ENCODE data around the gene CCNQ. TPM values are rescaled to one million over a fixed set of nuclear protein-coding genes. Genes with fewer than 3 reads are reported as not detected.
A peak's percentile ranks its signal among the peaks of the same experiment; 100 is the strongest.

CCNQ gene
- total RNA-seq, 1 donor from 2014 or later: 15.2 TPM

GRCh38 chrX:153635388-153635787, 36.4 kb upstream of the CCNQ start:
- H3K9me3 ChIP-seq (ENCODE audit: low read depth): no peaks in the 10 kb centered on the region
- H3K4me3 Mint-ChIP-seq: no peak overlapping the region
- no peak for DNase-seq (ENCODE audit: low spot score)
- H3K4me1 ChIP-seq: no peaks in the 10 kb centered on the region
- H3K36me3 ChIP-seq: no peaks in the 10 kb centered on the region
- H3K27ac Mint-ChIP-seq: no peak overlapping the region
- H3K4me3 ChIP-seq: no peak overlapping the region
- peaks cover 10% of the 10 kb centered on the region for H3K27me3 ChIP-seq
- peaks cover 10% of the 10 kb centered on the region for H3K27me3 Mint-ChIP-seq (ENCODE audit: insufficient read depth, low read depth)
- no peaks in the 10 kb centered on the region for H4K20me1 ChIP-seq (ENCODE audit: low read depth)
- TF ChIP-seq CTCF (IDR thresholded peaks at IDR 0.05) (no peak), EZH2 (IDR thresholded peaks at IDR 0.05) (no peak), EZH2phosphoT487 (IDR thresholded peaks at IDR 0.05) (no peak)
- H3F3A ChIP-seq (ENCODE audit: low read depth): no peaks in the 10 kb centered on the region
- H3K9me3 Mint-ChIP-seq: peaks cover 27% of the 10 kb centered on the region
- H3K4me2 ChIP-seq: no peak overlapping the region
- H3K4me1 Mint-ChIP-seq: peaks cover 5% of the 10 kb centered on the region
- no peak overlapping the region for H2AFZ ChIP-seq (replicated peaks)
- H3K79me2 ChIP-seq (ENCODE audit: low read depth): no peaks in the 10 kb centered on the region
- no peak overlapping the region for H3K27ac ChIP-seq
- H3K9ac ChIP-seq: no peak overlapping the region
- no peaks in the 10 kb centered on the region for H3K36me3 Mint-ChIP-seq

GRCh38 chrX:153634832-153635231, 35.9 kb upstream of the CCNQ start:
- H3K4me3 Mint-ChIP-seq: no peak overlapping the region
- peaks cover 10% of the 10 kb centered on the region for H3K27me3 Mint-ChIP-seq (ENCODE audit: insufficient read depth, low read depth)
- Histone ChIP-seq H3F3A (ENCODE audit: low read depth) (no peaks in the 10 kb centered on the region), H3K4me3 (no peak overlapping the region), H3K27me3 (peaks cover 5% of the 10 kb centered on the region), H4K20me1 (ENCODE audit: low read depth) (no peaks in the 10 kb centered on the region), H3K9ac (no peak overlapping the region), H3K36me3 (no peaks in the 10 kb centered on the region), H3K79me2 (ENCODE audit: low read depth) (no peaks in the 10 kb centered on the region), H3K4me2 (no peak overlapping the region), H3K4me1 (no peaks in the 10 kb centered on the region), H3K9me3 (ENCODE audit: low read depth) (no peaks in the 10 kb centered on the region), H3K27ac (no peak overlapping the region), H2AFZ (replicated peaks) (no peak overlapping the region)
- peaks cover 29% of the 10 kb centered on the region for H3K9me3 Mint-ChIP-seq
- peaks cover 5% of the 10 kb centered on the region for H3K4me1 Mint-ChIP-seq
- no peak for DNase-seq (ENCODE audit: low spot score)
- H3K36me3 Mint-ChIP-seq: no peaks in the 10 kb centered on the region
- H3K27ac Mint-ChIP-seq: no peak overlapping the region
- no peak for TF ChIP-seq CTCF (IDR thresholded peaks at IDR 0.05)
- no peak for TF ChIP-seq EZH2 (IDR thresholded peaks at IDR 0.05)
- no peak for TF ChIP-seq EZH2phosphoT487 (IDR thresholded peaks at IDR 0.05)

GRCh38 chrX:153634236-153634635, 35.3 kb upstream of the CCNQ start:
- Histone ChIP-seq H4K20me1 (ENCODE audit: low read depth) (no peaks in the 10 kb centered on the region), H3K27ac (no peak overlapping the region), H3K79me2 (ENCODE audit: low read depth) (no peaks in the 10 kb centered on the region), H3K4me3 (no peak overlapping the region), H3K4me1 (no peaks in the 10 kb centered on the region), H3K9ac (no peak overlapping the region), H3K9me3 (ENCODE audit: low read depth) (no peaks in the 10 kb centered on the region), H3K36me3 (no peaks in the 10 kb centered on the region), H3K4me2 (no peak overlapping the region), H3K27me3 (no peaks in the 10 kb centered on the region), H3F3A (ENCODE audit: low read depth) (no peaks in the 10 kb centered on the region), H2AFZ (replicated peaks) (no peak overlapping the region)
- H3K9me3 Mint-ChIP-seq: peaks cover 30% of the 10 kb centered on the region
- H3K4me1 Mint-ChIP-seq: peaks cover 5% of the 10 kb centered on the region
- DNase-seq (ENCODE audit: low spot score): no peak
- peaks cover 10% of the 10 kb centered on the region for H3K27me3 Mint-ChIP-seq (ENCODE audit: insufficient read depth, low read depth)
- no peak overlapping the region for H3K4me3 Mint-ChIP-seq
- H3K36me3 Mint-ChIP-seq: no peaks in the 10 kb centered on the region
- H3K27ac Mint-ChIP-seq: peak overlapping the region; percentile 47
- TF ChIP-seq EZH2phosphoT487 (IDR thresholded peaks at IDR 0.05): no peak
- no peak for TF ChIP-seq EZH2 (IDR thresholded peaks at IDR 0.05)
- no peak for TF ChIP-seq CTCF (IDR thresholded peaks at IDR 0.05)

Measured in neural progenitor cell (in vitro differentiated cells).